Measurements from ENCODE around the gene ROBO2.

The ROBO2 gene

DNA sequence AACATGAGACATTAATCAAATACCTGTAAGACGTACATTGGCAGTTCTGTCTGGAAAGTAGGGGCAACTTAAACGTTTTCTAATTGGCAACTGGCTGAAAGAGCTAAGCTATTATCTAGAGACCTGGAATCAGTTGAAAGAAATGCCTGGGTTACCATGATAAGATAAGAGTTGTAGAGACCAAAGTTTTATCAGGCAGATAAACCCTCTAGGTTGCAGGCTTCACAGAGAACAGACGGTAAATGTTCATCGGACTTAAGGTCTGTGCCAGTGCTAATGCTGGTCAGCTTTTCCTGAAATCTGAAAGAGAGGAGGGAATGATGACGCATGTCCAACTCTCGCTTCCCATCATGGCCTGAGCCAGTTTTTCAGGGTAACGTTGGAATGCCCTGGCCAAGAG lies 196.2 kb downstream of the ROBO2 start:
- TF ChIP-seq ZFX (IDR thresholded peaks at IDR 0.05) (no peak), CTCF (conservative IDR thresholded peaks at IDR 0.05) (no peak)
- H3K27ac ChIP-seq: no peak overlapping the region

DNA sequence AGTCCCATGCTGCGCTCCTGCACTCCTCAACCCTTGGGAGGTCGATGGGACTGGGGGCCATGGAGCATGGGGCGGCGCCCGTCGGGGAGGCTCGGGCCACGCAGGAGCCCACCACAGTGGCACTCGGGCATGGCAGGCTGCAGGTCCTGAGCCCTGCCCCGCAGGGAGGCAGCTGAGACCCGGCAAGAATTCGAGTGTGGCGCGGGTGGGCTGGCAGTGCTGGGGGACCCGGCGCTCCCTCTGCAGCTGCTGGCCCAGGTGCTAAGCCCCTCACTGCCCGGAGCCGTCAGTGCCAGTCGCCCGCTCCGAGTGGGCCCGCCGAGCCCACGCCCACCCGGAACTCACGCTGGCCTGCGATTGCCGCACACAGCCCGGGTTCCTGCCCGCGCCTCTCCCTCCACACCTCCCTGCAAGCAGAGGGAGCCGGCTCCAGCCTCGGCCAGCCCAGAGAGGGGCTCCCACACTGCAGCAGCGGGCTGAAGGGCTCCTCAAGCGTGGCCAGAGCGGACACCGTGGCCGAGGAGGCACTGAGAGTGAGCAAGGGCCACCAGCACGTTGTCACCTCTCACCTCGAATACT lies 200.3 kb downstream of the ROBO2 start:
- H3K27ac ChIP-seq: no peak overlapping the region
- TF ChIP-seq ZFX (IDR thresholded peaks at IDR 0.05) (no peak), CTCF (conservative IDR thresholded peaks at IDR 0.05) (no peak)

GRCh38 chr3:77242371-77242770 lies 202.5 kb downstream of the ROBO2 start:
- H3K27ac ChIP-seq: no peak overlapping the region
- no peak for TF ChIP-seq ZFX (IDR thresholded peaks at IDR 0.05)
- no peak for TF ChIP-seq CTCF (conservative IDR thresholded peaks at IDR 0.05)

GRCh38 chr3:77244981-77245380 lies 205.1 kb downstream of the ROBO2 start:
- H3K27ac ChIP-seq: no peak overlapping the region
- no peak for TF ChIP-seq ZFX (IDR thresholded peaks at IDR 0.05)
- no peak for TF ChIP-seq CTCF (conservative IDR thresholded peaks at IDR 0.05)

- H3K27ac ChIP-seq: no peak overlapping the region
- TF ChIP-seq ZFX (IDR thresholded peaks at IDR 0.05): no peak
- no peak for TF ChIP-seq CTCF (conservative IDR thresholded peaks at IDR 0.05)
These were observed 207.2 kb downstream of the ROBO2 start for GRCh38 chr3:77247061-77247460.

- TF ChIP-seq ZFX (IDR thresholded peaks at IDR 0.05): no peak
- TF ChIP-seq CTCF (conservative IDR thresholded peaks at IDR 0.05): no peak
- no peak overlapping the region for H3K27ac ChIP-seq
These were observed 207.9 kb downstream of the ROBO2 start for GRCh38 chr3:77247817-77248216.

GRCh38 chr3:77248420-77248819 lies 208.5 kb downstream of the ROBO2 start:
- no peak for TF ChIP-seq ZFX (IDR thresholded peaks at IDR 0.05)
- no peak for TF ChIP-seq CTCF (conservative IDR thresholded peaks at IDR 0.05)
- H3K27ac ChIP-seq: no peak overlapping the region
